Fibroblast of villous mesenchyme (primary cell): ENCODE measurements around the gene KRT77. TPM values are rescaled to one million over a fixed set of nuclear protein-coding genes. Genes with fewer than 3 reads are reported as not detected.
A peak's percentile ranks its signal among the peaks of the same experiment; 100 is the strongest.

Experiments
- DNase-seq: peaks from one replicate; pipeline ENCODE4 v3.0.0-alpha.2; 2010; ENCODE audit warnings: low read depth
- H3K4me3 ChIP-seq: 2 replicates; pipeline ENCODE4 v1.5.1; 2011; ENCODE audit warnings: low read depth, mild to moderate bottlenecking, low read length
- total RNA-seq: library from RNA; depleted of rRNA; stranded (reverse); fragments of >200 nt; gene quantifications from 2 replicates; pipeline ENCODE4 v1.2.3, GENCODE V29; 2012
- TF ChIP-seq, protein P1 (sequence below): IDR thresholded peaks from 2 replicates; pipeline ENCODE4 v1.5.1; 2012; ENCODE audit warnings: low read depth, mild to moderate bottlenecking, low read length; ENCODE audit not compliant: insufficient read depth

KRT77 gene
- total RNA-seq, 1 donor: not detected

GRCh38 chr12:52669426-52669825, 33.9 kb downstream of the KRT77 start:
- TF ChIP-seq, protein P1, sequence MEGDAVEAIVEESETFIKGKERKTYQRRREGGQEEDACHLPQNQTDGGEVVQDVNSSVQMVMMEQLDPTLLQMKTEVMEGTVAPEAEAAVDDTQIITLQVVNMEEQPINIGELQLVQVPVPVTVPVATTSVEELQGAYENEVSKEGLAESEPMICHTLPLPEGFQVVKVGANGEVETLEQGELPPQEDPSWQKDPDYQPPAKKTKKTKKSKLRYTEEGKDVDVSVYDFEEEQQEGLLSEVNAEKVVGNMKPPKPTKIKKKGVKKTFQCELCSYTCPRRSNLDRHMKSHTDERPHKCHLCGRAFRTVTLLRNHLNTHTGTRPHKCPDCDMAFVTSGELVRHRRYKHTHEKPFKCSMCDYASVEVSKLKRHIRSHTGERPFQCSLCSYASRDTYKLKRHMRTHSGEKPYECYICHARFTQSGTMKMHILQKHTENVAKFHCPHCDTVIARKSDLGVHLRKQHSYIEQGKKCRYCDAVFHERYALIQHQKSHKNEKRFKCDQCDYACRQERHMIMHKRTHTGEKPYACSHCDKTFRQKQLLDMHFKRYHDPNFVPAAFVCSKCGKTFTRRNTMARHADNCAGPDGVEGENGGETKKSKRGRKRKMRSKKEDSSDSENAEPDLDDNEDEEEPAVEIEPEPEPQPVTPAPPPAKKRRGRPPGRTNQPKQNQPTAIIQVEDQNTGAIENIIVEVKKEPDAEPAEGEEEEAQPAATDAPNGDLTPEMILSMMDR: no peak
- H3K4me3 ChIP-seq: no peak overlapping the region
- no peak for DNase-seq

- H3K4me3 ChIP-seq: no peak overlapping the region
- DNase-seq: no peak
- TF ChIP-seq, protein P1: no peak
Measured at GRCh38 chr12:52667931-52668330, 35.4 kb downstream of the KRT77 start.

- H3K4me3 ChIP-seq: no peak overlapping the region
- TF ChIP-seq, protein P1: peak; percentile 45
- no peak for DNase-seq
Measured at GRCh38 chr12:52667509-52667908, 35.8 kb downstream of the KRT77 start.

GRCh38 chr12:52666471-52666870, 36.9 kb downstream of the KRT77 start:
- TF ChIP-seq, protein P1: no peak
- no peak for DNase-seq
- no peak overlapping the region for H3K4me3 ChIP-seq

- DNase-seq: no peak
- TF ChIP-seq, protein P1: no peak
- H3K4me3 ChIP-seq: no peak overlapping the region
Measured at GRCh38 chr12:52663420-52663819, 39.9 kb downstream of the KRT77 start.

- no peak overlapping the region for H3K4me3 ChIP-seq
- DNase-seq: no peak
- TF ChIP-seq, protein P1: no peak
Measured at GRCh38 chr12:52662918-52663229, 40.5 kb downstream of the KRT77 start.

- DNase-seq: no peak
- TF ChIP-seq, protein P1: no peak
Measured at GRCh38 chr12:52662093-52662917, 41.0 kb downstream of the KRT77 start.

More at GRCh38 chr12:52662093-52662917, 41.0 kb downstream of the KRT77 start:
- no peak overlapping the region for H3K4me3 ChIP-seq
